ENCODE measurements around the gene ZMYND12.

DNA sequence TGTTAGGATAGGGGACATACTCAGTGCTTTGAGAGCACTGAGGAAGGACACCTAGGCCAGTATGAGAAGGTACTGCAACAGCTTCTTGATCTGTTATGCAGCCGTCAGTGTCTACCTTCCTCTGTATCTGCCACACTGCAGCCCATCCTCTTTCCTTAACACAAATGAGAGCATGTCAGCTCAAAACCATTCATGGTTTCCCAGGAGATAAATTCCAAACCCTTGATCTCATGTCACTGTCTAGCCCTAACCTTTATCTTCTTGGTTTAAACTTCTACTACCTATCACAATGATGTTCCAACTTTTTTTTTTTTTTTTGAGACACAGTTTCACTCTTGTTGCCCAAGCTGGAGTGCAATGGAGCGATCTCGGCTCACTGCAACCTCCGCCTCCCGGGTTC, 1.4 kb downstream of the ZMYND12 start:
- TF ChIP-seq EP300 (conservative IDR thresholded peaks at IDR 0.05; ENCODE audit: poor library complexity, severe bottlenecking) (no peak), EZH2 (IDR thresholded peaks at IDR 0.05; ENCODE audit: borderline replicate concordance, insufficient read depth, low read length, poor library complexity, severe bottlenecking) (no peak)
- TF ChIP-seq, protein P1, sequence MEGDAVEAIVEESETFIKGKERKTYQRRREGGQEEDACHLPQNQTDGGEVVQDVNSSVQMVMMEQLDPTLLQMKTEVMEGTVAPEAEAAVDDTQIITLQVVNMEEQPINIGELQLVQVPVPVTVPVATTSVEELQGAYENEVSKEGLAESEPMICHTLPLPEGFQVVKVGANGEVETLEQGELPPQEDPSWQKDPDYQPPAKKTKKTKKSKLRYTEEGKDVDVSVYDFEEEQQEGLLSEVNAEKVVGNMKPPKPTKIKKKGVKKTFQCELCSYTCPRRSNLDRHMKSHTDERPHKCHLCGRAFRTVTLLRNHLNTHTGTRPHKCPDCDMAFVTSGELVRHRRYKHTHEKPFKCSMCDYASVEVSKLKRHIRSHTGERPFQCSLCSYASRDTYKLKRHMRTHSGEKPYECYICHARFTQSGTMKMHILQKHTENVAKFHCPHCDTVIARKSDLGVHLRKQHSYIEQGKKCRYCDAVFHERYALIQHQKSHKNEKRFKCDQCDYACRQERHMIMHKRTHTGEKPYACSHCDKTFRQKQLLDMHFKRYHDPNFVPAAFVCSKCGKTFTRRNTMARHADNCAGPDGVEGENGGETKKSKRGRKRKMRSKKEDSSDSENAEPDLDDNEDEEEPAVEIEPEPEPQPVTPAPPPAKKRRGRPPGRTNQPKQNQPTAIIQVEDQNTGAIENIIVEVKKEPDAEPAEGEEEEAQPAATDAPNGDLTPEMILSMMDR (IDR thresholded peaks at IDR 0.05; ENCODE audit: poor library complexity, severe bottlenecking): no peak
